K562 (cell line): ENCODE results near the gene NLRP9. TPM values are rescaled to one million over a fixed set of nuclear protein-coding genes. Genes with fewer than 3 reads are reported as not detected.
A peak's percentile ranks its signal among the peaks of the same experiment; 100 is the strongest.

Source experiments
- TEAD2 ChIP-seq: fragments of 450-650 bp; IDR thresholded peaks from 2 replicates; pipeline ENCODE4 v1.6.1; 2016; ENCODE audit warnings: missing genetic modification characterization, control low read depth, missing compliant biosample characterization
- polyA plus RNA-seq, 8 experiments: library from polyadenylated mRNA; depleted of rRNA in 4 of 8; stranded (reverse) in 5 of 8; unstranded in 3 of 8; fragments of >200 nt; fragmentation: Nextera tagmentation in 2 of 8; fragmentation: Illumina TruSeq in 1 of 8; extraction: Ambion mirVana in 2 of 8; extraction: Trizol in 1 of 8; gene quantifications; 2 replicates each; pipeline versions ENCODE4 v1.2.1 to v1.2.3, GENCODE V29; 2011 to 2014; ENCODE audit warnings: inconsistent platforms in 1 of 8, missing spikeins in 1 of 8
- total RNA-seq, 7 experiments: library from RNA; depleted of rRNA in 6 of 7; stranded (reverse); fragments of >200 nt in 6 of 7; fragmentation: Illumina TruSeq in 2 of 7; extraction: Trizol in 2 of 7; gene quantifications; 2 replicates each; pipeline versions ENCODE4 v1.2.1 to v1.2.3, GENCODE V29; 2011 to 2021; ENCODE audit warnings: low replicate concordance in 1 of 7
- TF ChIP-seq, protein P1 (sequence below), 2 experiments: fragments of 450-650 bp; IDR thresholded peaks; 2 replicates each; pipeline ENCODE4 v1.6.1; 2016; ENCODE audit warnings: mild to moderate bottlenecking in 2 of 2, borderline replicate concordance in 1 of 2, low read depth in 1 of 2, moderate library complexity in 1 of 2
- TF ChIP-seq, protein P2 (sequence below), 2 experiments: fragments of 450-650 bp; formaldehyde crosslinking in 1 of 2; IDR thresholded peaks; 2 replicates each; pipeline versions ENCODE4 v1.4.0 to v1.6.1; 2014 to 2020; ENCODE audit warnings: mild to moderate bottlenecking in 2 of 2, borderline replicate concordance in 1 of 2, low read depth in 1 of 2

Gene NLRP9
- total and polyA plus RNA-seq, 9 of the 15 experiments (the other 6 are each of a cell fraction or from before 2014, with no cell fraction given), result not detected

GRCh38 chr19:55674841-55675660, 63.2 kb downstream of the NLRP9 start, which contains the start of gene EPN1 (continued):
- TF ChIP-seq, protein P1, sequence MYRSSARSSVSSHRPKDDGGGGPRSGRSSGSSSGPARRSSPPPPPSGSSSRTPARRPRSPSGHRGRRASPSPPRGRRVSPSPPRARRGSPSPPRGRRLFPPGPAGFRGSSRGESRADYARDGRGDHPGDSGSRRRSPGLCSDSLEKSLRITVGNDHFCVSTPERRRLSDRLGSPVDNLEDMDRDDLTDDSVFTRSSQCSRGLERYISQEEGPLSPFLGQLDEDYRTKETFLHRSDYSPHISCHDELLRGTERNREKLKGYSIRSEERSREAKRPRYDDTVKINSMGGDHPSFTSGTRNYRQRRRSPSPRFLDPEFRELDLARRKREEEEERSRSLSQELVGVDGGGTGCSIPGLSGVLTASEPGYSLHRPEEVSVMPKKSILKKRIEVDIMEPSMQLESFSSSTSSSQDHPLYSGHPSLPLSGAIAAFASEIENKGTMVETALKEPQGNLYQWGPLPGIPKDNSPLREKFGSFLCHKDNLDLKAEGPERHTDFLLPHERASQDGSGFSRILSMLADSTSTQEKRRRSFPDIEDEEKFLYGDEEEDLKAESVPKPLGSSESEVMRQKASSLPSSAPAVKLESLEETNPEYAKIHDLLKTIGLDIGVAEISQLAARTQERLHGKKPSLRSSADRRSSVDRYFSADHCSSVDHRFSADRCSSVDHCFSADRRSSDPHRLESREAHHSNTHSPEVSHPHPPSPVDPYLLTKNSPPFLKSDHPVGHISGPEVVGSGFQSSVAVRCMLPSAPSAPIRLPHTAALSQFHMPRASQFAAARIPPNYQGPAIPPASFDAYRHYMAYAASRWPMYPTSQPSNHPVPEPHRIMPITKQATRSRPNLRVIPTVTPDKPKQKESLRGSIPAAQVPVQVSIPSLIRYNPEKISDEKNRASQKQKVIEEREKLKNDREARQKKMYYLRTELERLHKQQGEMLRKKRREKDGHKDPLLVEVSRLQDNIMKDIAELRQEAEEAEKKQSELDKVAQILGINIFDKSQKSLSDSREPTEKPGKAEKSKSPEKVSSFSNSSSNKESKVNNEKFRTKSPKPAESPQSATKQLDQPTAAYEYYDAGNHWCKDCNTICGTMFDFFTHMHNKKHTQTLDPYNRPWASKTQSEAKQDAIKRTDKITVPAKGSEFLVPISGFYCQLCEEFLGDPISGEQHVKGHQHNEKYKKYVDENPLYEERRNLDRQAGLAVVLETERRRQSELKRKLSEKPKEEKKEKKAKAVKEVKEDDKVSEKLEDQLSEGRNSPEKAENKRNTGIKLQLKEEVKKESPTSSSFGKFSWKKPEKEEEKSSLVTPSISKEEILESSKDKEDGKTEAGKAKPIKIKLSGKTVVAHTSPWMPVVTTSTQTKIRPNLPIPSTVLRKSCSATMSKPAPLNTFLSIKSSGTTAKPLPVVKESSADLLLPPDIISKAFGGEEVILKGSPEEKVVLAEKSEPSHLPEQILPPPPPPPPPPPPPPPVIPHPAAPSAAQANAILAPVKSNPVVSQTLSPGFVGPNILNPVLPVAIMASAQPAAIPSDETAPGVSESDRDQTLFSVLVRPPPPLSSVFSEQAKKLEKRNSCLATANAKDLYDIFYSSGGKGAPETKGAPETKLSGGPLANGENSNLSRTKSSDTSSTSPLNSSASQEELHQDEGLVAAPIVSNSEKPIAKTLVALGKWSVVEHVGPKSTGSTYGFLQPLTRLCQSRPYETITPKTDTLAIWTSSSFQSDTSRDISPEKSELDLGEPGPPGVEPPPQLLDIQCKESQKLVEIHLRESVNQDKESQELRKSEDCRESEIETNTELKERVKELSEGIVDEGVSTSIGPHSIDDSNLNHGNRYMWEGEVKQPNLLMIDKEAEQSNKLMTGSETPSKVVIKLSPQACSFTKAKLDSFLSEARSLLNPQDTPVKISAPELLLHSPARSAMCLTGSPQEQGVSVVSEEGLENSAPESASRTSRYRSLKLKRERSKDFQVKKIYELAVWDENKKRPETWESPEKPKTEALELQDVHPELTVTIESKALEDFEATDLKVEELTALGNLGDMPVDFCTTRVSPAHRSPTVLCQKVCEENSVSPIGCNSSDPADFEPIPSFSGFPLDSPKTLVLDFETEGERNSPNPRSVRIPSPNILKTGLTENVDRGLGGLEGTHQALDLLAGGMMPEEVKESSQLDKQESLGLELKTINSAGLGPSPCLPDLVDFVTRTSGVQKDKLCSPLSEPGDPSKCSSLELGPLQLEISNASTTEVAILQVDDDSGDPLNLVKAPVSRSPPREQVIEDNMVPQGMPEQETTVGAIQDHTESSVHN (IDR thresholded peaks at IDR 0.05; ENCODE audit: borderline replicate concordance in 1 of 2, low read depth in 1 of 2), result no peak
- TF ChIP-seq, protein P2, sequence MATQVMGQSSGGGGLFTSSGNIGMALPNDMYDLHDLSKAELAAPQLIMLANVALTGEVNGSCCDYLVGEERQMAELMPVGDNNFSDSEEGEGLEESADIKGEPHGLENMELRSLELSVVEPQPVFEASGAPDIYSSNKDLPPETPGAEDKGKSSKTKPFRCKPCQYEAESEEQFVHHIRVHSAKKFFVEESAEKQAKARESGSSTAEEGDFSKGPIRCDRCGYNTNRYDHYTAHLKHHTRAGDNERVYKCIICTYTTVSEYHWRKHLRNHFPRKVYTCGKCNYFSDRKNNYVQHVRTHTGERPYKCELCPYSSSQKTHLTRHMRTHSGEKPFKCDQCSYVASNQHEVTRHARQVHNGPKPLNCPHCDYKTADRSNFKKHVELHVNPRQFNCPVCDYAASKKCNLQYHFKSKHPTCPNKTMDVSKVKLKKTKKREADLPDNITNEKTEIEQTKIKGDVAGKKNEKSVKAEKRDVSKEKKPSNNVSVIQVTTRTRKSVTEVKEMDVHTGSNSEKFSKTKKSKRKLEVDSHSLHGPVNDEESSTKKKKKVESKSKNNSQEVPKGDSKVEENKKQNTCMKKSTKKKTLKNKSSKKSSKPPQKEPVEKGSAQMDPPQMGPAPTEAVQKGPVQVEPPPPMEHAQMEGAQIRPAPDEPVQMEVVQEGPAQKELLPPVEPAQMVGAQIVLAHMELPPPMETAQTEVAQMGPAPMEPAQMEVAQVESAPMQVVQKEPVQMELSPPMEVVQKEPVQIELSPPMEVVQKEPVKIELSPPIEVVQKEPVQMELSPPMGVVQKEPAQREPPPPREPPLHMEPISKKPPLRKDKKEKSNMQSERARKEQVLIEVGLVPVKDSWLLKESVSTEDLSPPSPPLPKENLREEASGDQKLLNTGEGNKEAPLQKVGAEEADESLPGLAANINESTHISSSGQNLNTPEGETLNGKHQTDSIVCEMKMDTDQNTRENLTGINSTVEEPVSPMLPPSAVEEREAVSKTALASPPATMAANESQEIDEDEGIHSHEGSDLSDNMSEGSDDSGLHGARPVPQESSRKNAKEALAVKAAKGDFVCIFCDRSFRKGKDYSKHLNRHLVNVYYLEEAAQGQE (IDR thresholded peaks at IDR 0.05; ENCODE audit: borderline replicate concordance), result no peak
- TF ChIP-seq, protein P2 (CRISPR knock-in tag; IDR thresholded peaks at IDR 0.05; ENCODE audit: low read depth), result 0 out of 2 replicates have a peak, but pooled peaks have one; percentile 65
- no peak for TF ChIP-seq TEAD2
